HG03045 (cell line): ENCODE measurements around the gene SDR39U1.

ENCODE experiments used
- ATAC-seq: cut with Tn5 transposase; IDR thresholded peaks from one replicate; pipeline ENCODE4 v1.9.1; 2021; ENCODE audit warnings: mild to moderate bottlenecking, moderate library complexity; ENCODE audit not compliant: unreplicated experiment

SDR39U1 gene

GRCh38 chr14:24414077-24414476 is 28.5 kb downstream of the SDR39U1 start:
- no peak for ATAC-seq

DNA sequence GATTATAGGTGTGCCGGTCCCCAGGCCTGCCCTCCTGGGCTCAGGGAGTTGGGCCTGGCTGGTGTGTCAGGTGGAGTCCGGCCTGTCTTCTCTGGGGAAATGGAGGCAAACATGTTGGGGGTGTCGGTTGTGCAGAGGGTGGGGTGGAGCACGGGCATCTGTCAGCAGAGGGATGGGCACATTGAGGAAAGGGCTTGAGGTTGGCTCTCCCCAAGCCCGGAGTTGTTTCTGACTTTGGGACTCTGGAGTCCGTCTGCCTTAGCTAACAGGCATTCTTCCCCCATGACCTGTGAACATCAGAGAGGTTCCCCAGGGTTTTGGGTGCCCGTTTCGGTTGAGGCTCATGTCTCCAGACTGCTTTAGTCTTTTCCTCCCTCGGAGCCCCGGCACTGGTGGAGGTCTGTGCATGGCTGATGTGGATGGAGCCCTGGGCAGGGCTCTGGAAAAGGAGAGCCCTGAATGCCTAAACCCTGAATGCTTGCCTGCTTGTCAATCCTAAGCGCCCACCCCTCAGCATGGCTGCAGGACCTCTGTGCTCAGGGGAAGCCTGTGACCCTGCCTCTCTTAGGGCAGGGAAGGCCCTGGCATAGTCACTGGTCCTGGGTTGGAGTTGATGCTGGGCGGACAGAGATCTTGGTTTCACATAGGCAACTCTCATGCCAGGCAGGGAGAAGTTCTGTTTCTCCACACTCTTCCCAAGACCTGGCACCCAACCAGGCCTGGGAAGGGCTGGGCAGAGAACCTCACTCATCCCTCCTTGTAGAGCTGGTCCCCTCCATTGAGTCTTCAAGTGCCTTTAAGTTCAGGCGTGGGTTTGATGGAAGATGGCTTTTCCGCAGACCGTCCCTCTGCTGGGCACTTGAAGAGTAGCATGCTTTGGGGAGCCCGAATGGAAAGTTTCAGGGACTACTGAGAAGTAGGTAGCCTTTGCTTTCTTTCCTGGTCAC is 30.9 kb downstream of the SDR39U1 start:
- ATAC-seq, result no peak

DNA sequence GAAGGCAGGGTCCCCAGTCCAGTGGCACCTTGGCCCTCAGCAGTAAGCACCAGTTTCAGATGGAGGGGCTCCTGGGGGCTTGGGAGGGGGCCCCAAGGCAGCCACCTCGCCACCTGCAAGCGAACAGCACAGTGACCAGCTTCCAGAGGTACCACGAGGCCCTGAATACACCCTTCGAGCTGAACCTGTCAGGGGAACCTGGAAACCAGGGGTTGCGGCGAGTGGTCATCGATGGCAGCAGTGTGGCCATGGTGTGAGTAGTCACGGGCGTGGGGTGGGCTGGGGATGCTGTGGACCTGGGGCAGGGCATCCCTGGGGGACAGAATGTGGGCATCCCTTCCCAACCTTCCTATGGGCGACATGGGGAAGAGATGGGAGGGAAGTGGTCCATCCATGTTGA is 32.6 kb downstream of the SDR39U1 start:
- no peak for ATAC-seq

- ATAC-seq, result no peak
Observed at GRCh38 chr14:24409192-24409591, 33.4 kb downstream of the SDR39U1 start.

DNA sequence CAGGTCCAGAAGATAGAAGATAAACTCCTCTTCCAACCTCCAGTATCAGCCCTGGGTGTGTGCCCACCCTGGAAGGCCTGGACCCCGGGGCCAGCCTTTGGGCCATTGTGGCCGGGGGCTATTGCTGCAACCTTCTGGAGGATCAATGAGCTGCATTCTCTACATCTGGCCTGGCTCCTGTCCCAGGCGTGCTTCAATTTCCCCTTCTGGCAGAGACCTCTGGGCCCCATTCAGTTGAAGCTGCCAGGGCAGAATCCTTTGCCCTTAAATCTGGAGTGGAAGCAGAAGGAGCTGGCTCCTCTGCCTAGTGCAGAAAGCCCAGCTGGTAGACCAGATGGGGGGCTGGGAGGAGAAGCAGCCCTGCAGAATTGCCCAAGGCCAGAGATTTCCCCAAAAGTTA is 33.8 kb downstream of the SDR39U1 start:
- no peak for ATAC-seq

DNA sequence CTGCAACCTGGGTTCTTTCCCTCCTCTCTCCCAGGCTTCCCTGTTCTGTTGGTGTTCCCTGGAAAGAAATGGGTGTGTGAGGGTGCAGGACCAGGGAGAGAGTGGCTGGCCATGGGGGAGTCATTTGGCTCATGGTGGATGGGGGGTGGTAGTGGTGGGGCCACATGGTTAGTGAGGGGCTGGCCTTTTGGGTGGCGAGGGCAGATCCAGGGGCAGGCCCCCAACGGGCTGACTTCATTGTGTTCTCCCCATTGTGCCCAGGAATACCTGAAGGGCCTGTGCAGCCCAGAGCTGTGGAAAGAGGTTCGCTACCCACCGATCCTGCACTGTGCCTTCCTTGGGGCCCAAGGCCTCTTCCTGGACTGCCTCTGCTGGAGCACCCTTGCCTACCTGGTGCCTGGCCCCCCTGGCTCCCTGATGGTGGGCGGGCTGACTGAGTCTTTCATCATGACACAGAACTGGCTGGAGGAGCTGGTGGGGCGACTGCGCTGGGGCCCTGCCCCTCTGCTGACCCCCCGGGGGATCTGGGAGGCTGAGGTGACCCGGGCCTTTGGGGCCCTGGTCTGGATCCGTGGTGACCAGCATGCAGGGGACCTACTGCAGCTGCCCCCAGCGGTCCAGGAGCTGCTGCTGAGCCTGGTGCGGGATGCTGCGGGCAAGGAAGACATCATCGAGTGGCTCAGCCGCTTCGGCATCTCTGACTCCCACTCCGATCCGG is 34.8 kb downstream of the SDR39U1 start:
- ATAC-seq, result no peak

GRCh38 chr14:24406416-24406815 is 36.2 kb downstream of the SDR39U1 start:
- ATAC-seq, result no peak

DNA sequence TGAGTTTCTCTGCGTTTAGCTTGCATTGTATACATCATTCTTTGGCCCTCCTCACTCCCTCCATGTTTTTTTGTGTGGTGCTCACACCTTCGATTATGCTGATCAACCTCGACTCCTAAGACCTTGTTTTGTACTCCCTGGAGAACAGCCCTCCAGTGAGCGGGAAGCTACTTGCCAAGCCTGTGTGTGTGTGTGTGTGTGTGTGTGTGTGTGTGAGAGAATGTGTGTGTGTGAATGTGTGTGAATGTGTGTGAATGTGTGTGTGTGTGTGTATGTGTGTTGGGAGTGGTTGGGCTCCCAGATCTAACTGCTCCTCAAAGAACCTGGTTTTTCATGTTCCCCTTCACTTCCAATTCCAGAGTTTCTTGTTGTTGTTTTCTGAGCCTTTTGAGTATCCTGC is 37.8 kb downstream of the SDR39U1 start:
- ATAC-seq, result no peak

DNA sequence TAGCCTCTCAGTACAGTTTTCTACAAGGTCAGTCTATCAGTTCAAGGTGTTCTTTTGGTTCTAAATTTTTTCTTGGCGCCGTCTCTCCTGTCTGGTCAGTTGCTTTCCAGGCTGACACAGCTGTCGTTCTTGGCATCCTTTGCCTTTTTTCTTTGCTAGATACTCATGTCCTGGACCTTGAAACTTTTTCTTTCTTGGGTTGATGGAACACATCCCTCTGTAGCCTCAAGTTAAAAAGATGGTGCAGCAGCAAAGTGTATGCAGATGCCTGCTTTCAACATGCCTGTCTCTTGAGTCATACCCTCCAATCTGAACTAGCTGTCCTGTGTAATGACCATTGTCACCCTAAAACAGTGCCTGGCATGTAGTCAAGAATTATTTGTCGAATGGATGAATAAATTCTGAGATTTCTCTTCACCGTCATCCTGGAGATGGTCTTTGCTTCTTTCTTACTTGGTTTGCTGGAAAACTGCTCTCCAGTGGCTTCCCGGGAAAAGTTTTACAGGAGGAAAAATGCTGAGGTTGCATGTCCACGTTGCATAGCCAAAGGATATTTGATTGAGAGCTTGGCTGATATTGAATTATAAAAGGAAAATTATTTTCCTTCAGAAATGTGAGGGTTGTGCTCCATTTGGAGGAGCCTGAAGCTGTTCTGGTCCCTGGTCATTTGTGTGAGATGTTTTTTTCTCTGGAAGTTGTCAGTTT is 39.1 kb downstream of the SDR39U1 start:
- no peak for ATAC-seq

DNA sequence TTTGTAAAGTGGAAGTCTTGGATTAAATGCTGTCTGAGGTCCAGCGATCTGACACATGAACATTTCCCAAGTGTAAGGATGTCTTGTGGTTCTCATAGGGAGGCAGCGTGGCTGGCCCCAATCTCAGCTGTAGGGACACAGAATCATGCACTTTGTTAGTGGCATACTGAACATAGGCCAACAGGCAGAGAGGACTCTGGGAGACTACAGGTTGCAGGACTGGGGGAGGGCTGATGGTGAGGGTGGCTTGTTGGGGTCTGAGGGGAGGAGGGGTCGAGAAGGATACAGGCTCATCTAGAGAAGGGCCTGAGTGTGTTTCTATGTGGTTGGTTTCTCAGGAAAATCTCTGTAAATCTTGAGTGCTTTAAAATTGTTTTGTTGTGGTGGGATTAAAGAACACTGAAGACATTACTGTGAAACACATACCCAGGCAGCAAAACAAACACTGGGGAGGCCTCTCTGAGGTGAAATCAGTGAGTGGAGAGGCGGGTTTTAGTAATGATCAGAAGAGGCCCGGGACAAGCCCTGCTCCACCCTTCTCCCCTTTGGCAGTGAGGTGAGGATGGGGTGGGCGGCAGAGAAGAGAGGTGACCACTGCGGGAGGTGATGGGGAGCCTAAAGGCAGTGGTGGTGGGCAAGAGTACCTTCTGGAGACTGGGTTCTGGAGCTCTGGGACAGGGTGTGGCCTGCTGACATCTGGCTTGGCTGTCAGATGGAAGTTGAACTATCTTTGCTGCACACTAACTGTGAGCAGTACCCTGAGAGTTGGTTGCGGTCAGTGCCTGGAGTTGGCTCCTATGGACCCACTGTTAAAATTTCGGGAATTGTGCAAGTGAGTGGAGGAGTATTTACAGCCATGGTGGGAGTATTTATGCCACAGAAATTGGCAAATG is 40.5 kb downstream of the SDR39U1 start:
- ATAC-seq, result no peak

DNA sequence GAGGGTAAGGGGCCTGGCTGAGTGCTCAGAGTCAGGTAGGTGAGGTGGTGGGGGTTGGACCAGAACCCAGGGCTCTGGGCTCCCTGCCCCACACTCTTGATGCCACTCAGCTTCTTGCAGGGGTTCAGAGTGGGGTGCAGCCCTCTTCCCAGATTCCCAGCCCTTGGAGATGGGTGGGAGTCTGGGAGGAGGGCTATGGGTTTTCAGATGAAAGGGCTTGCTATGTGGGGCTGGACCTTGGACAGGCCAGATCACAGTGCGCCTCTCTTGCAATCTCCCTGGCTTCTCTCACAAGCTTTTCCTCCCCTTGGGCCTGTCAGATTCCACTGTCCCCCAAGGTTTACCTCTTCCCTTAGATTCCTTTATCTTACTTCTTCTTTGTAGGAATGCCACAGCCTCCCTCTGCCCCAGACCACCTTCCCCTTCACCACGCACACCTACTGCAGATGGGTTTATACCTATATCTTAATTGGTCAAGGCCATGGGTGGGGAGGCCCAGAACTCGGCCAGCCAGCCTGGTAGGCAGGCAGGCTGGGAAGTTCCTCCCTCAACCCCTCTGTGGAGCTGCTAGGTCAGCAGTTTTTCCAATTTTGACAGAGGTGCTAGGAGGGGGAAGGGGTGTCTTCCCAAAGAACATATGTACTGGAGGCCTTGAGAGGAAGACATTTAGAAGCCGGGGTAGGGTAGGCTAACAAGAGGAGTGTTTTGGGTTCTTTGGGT is 42.4 kb downstream of the SDR39U1 start:
- no peak for ATAC-seq

DNA sequence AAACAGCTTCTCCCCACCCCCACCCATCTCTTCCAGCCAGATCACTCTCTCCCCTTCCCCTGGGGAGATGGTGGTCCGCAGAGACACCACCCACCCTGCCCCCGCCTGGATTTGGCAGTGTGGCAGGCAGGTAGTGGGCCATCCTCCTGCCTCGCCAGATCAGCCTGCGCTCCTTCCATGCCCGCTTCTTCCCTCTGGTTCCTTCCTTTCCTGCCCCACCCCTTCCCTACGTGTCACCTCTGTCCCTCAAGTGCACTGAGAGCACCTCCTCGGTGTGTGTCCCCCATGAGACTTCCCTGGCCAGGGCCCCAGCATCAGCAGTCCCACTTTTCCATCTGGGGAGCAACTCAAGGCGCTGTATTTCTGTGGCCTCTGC is 43.1 kb downstream of the SDR39U1 start:
- no peak for ATAC-seq

GRCh38 chr14:24398653-24399446 is 43.7 kb downstream of the SDR39U1 start, which contains the start of gene NYNRIN:
NYNRIN (plus strand) TSS chr14:24399003; CDS start chr14:24399247, 244 bp downstream.
- ATAC-seq, result no peak

- ATAC-seq, result no peak
Observed at GRCh38 chr14:24398293-24398652, 44.3 kb downstream of the SDR39U1 start.

DNA sequence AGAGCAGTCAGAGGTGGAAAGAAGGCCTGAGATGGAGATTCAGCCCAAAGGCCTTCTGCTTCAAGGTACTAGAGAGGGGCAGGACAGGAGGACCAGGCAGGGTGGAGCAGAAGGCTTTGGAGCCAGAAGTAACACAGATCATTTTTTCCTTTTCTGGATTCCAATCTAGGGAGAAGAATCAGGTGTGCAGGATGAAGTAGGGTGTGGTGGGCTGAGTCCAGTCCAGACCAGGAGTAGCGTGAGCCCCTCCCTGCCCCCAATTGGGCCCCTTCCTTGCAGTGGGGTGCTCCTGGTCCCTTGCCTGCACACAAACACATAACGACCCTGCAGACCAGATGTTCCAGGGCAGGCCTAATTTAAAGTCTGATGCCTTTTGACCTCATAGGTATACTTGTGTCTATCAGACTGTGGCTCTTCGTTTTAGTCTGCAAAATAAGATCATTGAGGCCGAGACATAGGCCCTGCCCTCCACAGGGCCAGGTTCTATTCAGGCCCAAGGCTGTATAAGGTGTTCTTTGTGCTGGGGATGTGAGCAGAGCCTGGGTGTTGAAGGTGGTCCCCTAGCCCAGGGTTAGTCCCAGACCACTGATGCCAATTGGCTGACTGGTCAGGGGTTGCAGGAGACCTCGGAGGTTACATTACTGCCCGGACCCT is 44.8 kb downstream of the SDR39U1 start:
- no peak for ATAC-seq

GRCh38 chr14:24395609-24396582 is 46.7 kb downstream of the SDR39U1 start:
- no peak for ATAC-seq

DNA sequence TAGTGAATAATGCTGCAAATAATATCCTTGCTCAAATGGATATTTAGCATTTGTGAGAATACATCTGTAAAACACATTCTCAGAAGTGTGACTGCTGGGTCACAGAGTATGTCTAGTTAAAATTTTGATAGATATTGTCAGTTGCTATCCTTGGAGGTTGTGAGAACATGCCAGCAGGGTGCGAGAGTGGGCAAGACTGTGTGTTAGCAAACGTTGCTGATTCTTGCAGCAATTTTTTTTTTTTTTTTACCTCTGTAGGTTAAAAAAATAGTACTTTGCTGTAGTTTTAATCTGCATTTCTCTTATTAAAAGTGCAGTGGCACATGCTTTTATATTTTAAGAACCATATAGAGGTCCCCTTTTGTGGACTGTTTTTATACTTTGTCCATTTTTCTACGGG is 48.3 kb downstream of the SDR39U1 start:
- no peak for ATAC-seq
